Mucosa of descending colon (tissue), 3 donors: ENCODE data around the gene STX2. TPM values are rescaled to one million over a fixed set of nuclear protein-coding genes. Genes with fewer than 3 reads are reported as not detected.
A peak's percentile ranks its signal among the peaks of the same experiment; 100 is the strongest.

ENCODE experiments used
- ATAC-seq: fragments of 200-7000 bp; cut with Tn5 transposase; one replicate; pipeline ENCODE4 v1.9.1; 2020; ENCODE audit warnings: mild to moderate bottlenecking, moderate library complexity
- DNase-seq, 3 donors: peaks; one replicate each; pipeline ENCODE4 v3.0.0-alpha.2; 2020
- H3K36me3 ChIP-seq: fragments of 200-600 bp; one replicate; pipeline ENCODE4 v1.8.0; 2021; ENCODE audit warnings: low read depth, mild to moderate bottlenecking
- H3K4me1 ChIP-seq: fragments of 200-600 bp; one replicate; pipeline ENCODE4 v1.8.0; 2021; ENCODE audit warnings: low read depth, mild to moderate bottlenecking
- H3K4me3 ChIP-seq: fragments of 200-600 bp; one replicate; pipeline ENCODE4 v1.8.0; 2021; ENCODE audit warnings: mild to moderate bottlenecking
- H3K9me3 ChIP-seq: fragments of 200-600 bp; one replicate; pipeline ENCODE4 v1.8.0; 2021; ENCODE audit warnings: mild to moderate bottlenecking
- CTCF ChIP-seq: fragments of 200-600 bp; IDR thresholded peaks from one replicate; pipeline ENCODE4 v1.8.0; 2022; ENCODE audit warnings: antibody characterized with exemption, mild to moderate bottlenecking
- intact Hi-C, 2 donors: fragments of 100-400 bp; cut with DNase I in 1 of 2; cut with micrococcal nuclease in 1 of 2; formaldehyde crosslinking; loops; one replicate each; pipeline versions ENCODE4 v1.11.0 to v1.11.1; 2022; cut with DNase I, micrococcal nuclease
- total RNA-seq, 3 donors: library from RNA; stranded (reverse); fragmentation: NEBNext Ultra II Directional in 2 of 3; extraction: Animal tissue kit (Norgen Biotek cat#: 25700) in 2 of 3; gene quantifications; one replicate each; pipeline versions ENCODE4 v1.2.1 to v1.2.4, GENCODE V29; 2021 to 2023
- donor health status: DM: no; HTN: no; CAD: no; lungs with moderate emphysema.
- donor health status: DM: no; HTN: no; CAD: no.
- donor health status: DM: no; HTN: yes; CAD: no.

STX2 gene
- total RNA-seq, 3 donors from 2014 or later, result 1.6 to 34.2 (median 4.4) TPM

- DNase-seq (no peak), ATAC-seq (no peak)
- no peaks in the 10 kb centered on the region for H3K36me3 ChIP-seq
- intact Hi-C loops, result loop anchor here in 1 of 2 donors (5.0 kb wide), 1 partner anchor 53 kb away; no protein-coding TSS in a partner anchor
- no peaks in the 10 kb centered on the region for H3K4me1 ChIP-seq
- no peak for TF ChIP-seq CTCF
- peaks cover 6% of the 10 kb centered on the region for H3K9me3 ChIP-seq
- H3K4me3 ChIP-seq, result no peak overlapping the region
Measured at GRCh38 chr12:130764475-130765185, 74.4 kb downstream of the STX2 start.

GRCh38 chr12:130764073-130764472 lies 75.0 kb downstream of the STX2 start:
- Histone ChIP-seq H3K9me3 (peaks cover 6% of the 10 kb centered on the region), H3K4me3 (no peak overlapping the region), H3K36me3 (no peaks in the 10 kb centered on the region), H3K4me1 (no peaks in the 10 kb centered on the region)
- DNase-seq, result no peak
- ATAC-seq, result no peak
- intact Hi-C loops, result loop anchor here in 1 of 2 donors (5.0 kb wide), 1 partner anchor 53 kb away; no protein-coding TSS in a partner anchor
- TF ChIP-seq CTCF, result no peak

GRCh38 chr12:130762319-130762675 lies 76.8 kb downstream of the STX2 start:
- Histone ChIP-seq H3K4me1 (no peaks in the 10 kb centered on the region), H3K4me3 (no peak overlapping the region), H3K36me3 (no peaks in the 10 kb centered on the region), H3K9me3 (peaks cover 6% of the 10 kb centered on the region)
- DNase-seq (no peak), ATAC-seq (no peak)
- intact Hi-C loops, result loop anchor here in 1 of 2 donors (5.0 kb wide), 1 partner anchor 55 kb away; no protein-coding TSS in a partner anchor
- no peak for TF ChIP-seq CTCF

- intact Hi-C loops, result loop anchor here in 1 of 2 donors (5.0 kb wide), 1 partner anchor 56 kb away; no protein-coding TSS in a partner anchor
- no peaks in the 10 kb centered on the region for H3K4me1 ChIP-seq
- no peak overlapping the region for H3K4me3 ChIP-seq
- TF ChIP-seq CTCF, result no peak
- H3K9me3 ChIP-seq, result peaks cover 6% of the 10 kb centered on the region
- no peaks in the 10 kb centered on the region for H3K36me3 ChIP-seq
- DNase-seq (peak in 2 of 3 donors; percentile 57 to 63), ATAC-seq (peak; percentile 67)
Measured at GRCh38 chr12:130761537-130762318, 77.3 kb downstream of the STX2 start.

- H3K4me1 ChIP-seq, result no peaks in the 10 kb centered on the region
- intact Hi-C loops, result no loop called here
- ATAC-seq, result no peak
- no peaks in the 10 kb centered on the region for H3K36me3 ChIP-seq
- no peak for DNase-seq
- TF ChIP-seq CTCF, result no peak
- H3K9me3 ChIP-seq, result no peaks in the 10 kb centered on the region
- H3K4me3 ChIP-seq, result no peak overlapping the region
Measured at GRCh38 chr12:130754234-130754901, 84.7 kb downstream of the STX2 start.
